Measurements from ENCODE around the gene SELENOM.
A peak's percentile ranks its signal among the peaks of the same experiment; 100 is the strongest.

SELENOM gene

DNA sequence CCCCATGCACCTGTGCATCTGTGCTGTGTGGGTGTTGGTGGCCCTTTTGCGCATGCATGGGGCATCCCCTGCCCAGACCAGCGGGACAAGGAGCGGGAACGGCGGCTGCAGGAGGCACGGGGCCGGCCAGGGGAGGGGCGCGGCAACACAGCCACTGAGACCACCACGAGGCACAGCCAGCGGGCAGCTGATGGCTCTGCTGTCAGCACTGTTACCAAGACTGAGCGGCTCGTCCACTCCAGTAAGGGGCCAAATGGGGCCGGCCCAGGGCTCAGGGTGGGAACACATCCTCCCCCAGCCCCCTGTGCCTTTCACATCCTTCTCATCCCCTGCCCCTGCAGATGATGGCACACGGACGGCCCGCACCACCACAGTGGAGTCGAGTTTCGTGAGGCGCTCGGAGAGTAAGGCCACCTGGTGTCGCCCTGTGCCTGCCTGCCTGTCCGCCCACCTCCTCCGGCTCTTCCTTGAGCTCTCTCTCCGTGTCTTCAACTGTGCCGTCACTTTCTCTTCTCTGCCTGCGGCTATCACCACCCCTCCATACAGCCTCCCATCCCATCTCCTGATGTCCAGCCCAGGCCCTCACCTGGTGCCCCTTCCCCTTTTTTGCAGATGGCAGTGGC, 10.6 kb downstream of the SELENOM start:
- DNase-seq: no peak
- in situ Hi-C loops (cut with HindIII; ENCODE audit: low pct_ligation_motif_present, low pct_unique_long_range_greater_than_20kb, low sequenced_read_pairs): no loop called here

DNA sequence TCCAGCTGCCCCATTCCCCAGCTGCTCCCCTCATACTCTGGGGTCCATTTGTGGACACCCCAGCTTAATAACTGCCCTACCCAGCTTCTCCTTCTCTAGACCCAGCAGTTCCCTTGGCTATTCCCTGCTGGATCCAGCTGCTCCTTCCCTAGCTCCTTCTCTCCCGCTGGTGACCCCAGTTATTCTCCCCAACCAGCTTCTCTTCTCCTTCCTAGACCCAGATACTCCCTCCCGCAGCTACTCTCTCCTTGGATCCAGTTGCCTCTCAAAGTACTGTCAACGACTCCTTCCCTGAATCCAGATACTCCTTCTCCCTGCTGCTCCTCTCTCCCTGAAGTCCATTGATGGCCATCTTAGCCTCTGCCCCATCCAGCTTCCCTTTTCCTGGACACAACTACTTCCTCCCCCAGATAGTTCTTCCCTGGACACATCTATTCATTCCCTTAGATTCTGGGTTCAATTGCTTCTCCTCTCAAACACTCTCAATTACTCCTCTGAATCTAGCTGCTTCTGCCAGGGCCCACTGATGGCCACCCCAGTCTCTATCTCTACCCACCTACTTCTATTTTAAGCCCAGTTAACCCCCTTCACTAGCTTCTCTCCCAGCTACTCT, 11.6 kb downstream of the SELENOM start:
- no peak for DNase-seq
- in situ Hi-C loops (cut with HindIII; ENCODE audit: low pct_ligation_motif_present, low pct_unique_long_range_greater_than_20kb, low sequenced_read_pairs): no loop called here

DNA sequence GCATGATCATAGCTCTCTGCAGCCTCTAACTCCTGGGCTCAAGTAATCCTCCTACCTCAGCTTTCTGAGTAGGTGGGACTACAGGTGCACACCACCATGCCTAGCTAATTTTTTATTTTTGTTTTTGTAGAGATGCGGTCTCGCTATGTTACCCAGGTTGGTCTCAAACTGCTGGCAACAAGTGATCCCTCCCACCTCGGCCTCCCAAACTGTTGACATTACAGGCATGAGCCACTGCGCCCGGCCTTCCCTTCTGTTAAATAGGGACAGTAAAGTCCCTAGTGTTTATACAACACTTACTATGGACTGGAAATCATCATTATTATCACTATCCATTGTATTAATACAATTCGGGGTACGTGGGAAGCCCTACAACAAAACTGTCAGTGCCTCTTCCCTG, 12.6 kb downstream of the SELENOM start:
- in situ Hi-C loops (cut with HindIII; ENCODE audit: low pct_ligation_motif_present, low pct_unique_long_range_greater_than_20kb, low sequenced_read_pairs): no loop called here
- no peak for DNase-seq

DNA sequence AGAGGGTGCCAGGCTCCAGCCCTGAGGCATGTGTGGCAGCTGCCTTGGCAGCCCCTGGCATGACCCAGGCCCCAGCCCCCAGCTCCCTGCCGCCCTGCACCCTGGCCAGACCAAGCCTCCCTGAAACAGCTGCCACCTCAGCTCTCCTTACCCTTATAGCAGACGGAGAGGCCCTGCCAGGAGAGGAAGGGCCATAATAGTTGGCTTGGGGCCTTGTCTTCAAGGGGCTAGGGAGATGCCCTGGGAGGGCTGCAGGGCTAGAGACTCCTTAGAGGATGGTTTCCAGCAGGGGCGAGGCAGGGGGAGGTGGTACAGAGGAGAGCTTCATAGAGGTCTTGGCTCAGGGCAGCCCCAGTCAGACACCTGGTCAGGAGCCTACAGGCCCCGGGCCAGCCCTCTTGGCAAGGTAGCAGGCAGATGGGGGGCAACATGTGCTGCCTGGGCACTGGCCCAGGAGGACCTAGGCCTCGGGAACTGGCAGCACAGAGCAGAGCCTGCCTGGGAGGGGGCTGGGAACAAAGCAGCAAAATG, 13.3 kb downstream of the SELENOM start:
- in situ Hi-C loops (cut with HindIII; ENCODE audit: low pct_ligation_motif_present, low pct_unique_long_range_greater_than_20kb, low sequenced_read_pairs): no loop called here
- DNase-seq: no peak

DNA sequence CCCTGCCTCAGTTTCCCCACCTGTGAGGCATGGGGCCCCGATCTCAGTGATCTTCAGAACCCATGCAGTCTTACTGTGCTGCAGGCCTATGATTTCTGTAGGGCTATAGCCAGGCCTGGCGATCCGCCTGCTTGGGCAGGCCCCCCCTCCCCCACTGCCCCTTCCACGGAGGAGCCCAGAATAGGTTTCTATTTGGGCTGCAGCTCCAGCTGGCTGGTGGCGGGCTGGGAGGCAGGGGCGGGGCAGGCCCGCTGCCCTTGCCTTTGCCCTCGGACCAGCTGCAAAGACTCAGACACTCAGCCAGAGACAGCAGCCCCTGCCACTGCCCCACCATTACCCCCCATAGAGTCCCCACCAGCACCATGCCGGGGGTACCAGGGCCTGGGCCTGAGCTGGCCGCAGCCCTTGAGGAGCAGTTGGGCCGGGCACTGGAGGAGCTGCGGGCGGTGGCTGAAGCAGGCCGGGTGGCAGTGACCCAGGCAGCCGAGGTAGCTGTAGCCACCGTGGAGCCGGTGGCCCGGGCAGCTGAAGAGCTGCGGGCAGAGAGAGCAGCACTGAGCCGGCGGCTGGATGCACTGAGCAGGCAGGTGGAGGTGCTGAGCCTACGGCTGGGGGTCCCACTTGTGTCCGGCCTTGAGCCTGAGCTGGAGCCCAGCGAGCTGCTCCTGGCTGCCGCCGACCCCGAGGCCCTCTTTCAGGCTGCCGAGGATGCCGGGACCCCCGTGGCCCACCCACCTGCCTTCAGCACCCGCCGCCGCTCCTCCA, 14.1 kb downstream of the SELENOM start:
- in situ Hi-C loops (cut with HindIII; ENCODE audit: low pct_ligation_motif_present, low pct_unique_long_range_greater_than_20kb, low sequenced_read_pairs): no loop called here
- DNase-seq: no peak

DNA sequence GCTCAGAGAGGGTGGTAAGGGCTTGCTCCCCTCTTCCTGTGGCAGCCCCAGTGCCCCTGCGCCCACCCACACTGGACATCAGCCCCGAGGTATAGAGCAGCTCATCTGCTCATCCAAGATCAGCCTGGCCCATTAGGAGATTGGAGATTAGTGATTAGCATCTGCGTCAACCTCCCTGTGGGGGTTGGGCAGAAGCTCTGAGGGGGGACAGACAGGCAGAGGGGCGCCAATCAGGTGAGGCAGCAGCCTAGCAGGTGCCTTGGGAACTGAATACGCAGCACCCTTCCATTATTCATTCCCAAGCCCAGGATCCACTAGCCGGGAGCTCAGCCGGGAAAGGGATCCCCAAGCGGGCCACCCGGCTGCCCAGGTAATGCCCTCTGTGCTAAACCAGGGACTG, 15.2 kb downstream of the SELENOM start:
- DNase-seq: no peak
- in situ Hi-C loops (cut with HindIII; ENCODE audit: low pct_ligation_motif_present, low pct_unique_long_range_greater_than_20kb, low sequenced_read_pairs): no loop called here

DNA sequence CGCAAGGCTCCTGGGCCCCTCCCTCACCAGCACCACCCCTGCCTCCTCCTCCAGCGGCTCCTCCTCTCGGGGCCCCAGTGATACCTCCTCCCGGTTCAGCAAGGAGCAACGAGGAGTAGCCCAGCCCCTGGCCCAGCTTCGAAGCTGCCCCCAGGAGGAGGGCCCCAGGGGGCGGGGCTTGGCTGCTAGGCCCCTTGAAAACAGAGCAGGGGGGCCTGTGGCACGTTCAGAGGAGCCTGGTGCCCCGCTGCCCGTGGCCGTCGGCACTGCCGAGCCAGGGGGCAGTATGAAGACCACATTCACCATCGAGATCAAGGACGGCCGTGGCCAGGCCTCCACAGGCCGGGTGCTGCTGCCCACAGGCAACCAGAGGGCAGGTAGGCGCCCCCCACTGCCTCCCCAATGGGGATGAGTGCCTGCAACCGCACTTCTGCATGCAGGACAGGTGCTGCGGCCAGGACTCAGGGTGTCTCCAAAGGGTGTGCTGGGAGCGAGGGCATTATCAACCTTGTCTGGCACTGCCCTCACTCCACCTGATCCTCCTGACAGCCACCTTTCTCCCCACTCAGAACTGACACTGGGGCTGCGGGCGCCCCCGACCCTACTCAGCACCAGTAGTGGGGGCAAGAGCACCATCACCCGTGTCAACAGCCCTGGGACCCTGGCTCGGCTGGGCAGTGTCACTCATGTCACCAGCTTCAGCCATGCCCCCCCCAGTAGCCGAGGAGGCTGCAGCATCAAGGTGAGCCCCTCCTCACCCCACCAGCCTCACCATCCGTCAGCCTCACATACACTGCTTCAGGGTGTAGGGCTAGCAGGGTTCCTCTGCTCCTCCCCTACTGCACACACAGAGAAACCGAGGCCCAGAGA, 16.0 kb downstream of the SELENOM start:
- DNase-seq: no peak
- in situ Hi-C loops (cut with HindIII; ENCODE audit: low pct_ligation_motif_present, low pct_unique_long_range_greater_than_20kb, low sequenced_read_pairs): no loop called here

DNA sequence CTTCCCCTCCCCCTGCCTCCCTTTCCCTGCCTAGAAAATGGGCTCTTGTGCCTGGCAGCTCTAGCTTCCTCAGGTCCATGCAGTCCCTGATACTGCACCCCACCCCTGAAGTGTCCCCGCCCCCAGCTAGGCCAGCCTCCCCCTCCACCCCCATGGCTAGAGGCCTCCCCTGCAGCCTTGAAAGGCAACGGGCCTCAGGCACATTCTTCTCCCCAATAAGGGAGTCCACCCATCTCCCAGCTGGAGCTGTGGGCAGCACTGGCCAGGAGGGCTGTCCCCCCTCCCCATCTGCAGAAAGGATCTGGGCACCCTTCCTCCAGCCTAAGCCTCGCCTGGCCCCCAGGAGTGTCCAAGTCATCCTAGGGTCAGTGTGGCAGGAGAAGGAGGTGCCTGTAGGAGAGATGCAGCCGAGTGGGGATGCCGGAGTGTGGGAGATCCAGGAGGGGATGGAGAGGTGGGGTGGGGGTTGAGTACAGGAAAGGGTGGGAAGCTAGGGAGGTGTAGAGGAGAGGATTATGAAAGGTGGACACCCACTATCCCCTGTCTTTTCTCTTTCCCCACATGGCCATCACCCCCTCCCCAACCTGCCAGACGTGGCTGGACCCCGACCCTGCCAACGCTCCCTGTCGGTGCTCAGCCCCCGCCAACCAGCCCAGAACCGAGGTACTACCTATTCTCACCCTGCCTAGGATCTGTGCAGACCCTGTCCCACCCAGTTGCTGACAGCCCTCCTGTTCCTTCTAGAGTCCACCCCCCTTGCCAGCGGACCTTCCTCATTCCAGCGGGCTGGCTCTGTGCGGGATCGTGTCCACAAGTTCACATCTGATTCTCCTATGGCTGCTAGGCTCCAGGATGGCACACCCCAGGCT, 16.9 kb downstream of the SELENOM start:
- in situ Hi-C loops (cut with HindIII; ENCODE audit: low pct_ligation_motif_present, low pct_unique_long_range_greater_than_20kb, low sequenced_read_pairs): no loop called here
- DNase-seq: no peak

DNA sequence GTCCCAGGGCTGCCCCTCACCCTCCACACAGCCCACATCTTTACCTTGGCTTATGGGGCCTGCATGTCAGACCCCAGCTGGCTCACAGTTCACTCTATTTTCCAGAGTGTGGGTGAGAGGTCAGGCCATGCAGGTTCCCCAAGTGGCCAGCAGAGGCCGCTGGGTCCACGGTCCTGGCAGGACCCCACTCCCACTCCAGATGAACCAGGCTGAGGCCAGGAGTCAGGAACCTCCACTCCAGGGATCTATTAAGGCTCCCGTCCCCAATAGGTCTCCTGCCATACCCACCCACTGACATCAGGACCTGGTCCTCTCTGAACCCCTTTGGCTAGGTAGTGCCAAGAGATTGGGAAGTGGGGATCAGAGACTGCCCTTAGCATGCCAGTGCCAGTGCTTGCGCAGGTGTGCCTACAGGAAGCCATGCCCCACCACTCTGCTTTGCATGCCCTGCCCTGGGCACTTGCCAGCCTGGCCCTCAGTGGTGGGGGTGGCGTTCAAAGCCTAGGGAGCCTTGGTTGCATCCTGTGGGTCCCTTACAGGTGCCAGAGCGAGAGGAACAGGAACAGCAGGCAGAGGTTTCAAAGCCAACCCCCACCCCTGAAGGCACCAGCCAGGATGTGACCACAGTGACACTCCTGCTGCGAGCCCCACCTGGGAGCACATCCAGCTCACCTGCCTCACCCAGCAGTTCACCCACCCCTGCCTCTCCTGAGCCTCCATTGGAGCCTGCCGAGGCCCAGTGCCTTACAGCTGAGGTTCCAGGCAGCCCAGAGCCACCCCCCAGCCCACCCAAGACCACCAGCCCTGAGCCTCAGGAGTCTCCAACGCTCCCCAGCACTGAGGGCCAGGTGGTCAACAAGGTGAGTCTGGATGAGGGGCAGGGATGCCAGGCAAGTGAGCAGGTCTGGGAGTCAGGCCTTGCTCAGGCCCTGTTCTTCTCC, 17.9 kb downstream of the SELENOM start:
- in situ Hi-C loops (cut with HindIII; ENCODE audit: low pct_ligation_motif_present, low pct_unique_long_range_greater_than_20kb, low sequenced_read_pairs): no loop called here
- DNase-seq: peak; percentile 19

DNA sequence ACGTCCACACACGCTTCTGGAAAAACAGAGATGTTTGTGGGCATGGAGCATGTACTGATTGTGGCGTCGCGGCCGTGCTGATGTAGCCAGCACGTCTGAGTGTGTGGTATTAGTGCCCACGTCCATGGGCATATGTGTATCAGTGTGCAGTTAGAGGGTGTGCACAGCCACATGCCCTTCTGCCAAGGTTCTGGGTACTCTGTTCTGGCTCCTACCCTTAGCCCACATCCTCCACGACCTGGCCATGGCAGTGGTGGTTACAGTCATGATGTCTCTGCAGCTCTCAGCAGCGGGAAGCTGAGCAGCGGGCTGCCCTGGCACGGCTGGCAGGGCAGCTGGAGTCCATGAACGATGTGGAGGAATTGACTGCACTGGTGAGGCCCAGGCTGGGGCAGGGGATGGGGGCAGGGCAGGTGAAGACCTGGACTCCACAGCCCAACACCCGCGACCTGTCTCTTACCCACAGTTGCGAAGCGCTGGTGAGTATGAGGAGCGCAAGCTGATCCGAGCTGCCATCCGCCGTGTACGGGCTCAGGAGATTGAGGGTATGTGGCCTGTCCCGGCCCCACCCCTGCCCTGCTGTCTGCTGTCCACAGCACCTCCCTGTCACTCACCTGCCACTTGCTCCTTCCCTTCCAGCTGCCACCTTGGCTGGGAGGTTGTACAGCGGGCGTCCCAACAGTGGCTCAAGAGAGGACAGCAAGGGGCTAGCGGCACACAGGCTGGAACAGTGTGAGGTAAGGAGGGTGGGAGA, 19.0 kb downstream of the SELENOM start:
- DNase-seq: no peak
- in situ Hi-C loops (cut with HindIII; ENCODE audit: low pct_ligation_motif_present, low pct_unique_long_range_greater_than_20kb, low sequenced_read_pairs): no loop called here

DNA sequence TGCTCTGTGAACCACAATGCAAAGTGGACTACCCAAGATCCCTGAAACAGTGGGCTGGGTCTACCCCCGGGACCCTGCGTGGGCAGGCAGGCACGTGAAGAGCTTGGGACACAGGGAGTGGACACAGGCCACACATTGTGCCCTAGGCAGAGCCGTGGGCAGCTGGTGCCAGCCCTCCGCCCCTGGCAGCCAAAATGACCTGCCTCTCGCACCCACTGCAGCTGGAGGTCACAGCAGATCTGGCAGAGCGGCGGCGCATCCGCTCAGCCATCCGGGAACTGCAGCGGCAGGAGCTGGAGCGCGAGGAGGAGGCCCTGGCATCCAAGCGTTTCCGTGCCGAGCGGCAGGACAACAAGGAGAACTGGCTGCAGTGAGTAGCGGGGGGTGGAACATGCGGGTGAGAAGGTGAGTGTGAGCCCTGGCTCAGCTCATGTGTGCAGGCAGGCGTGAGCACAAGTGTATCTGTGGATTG, 19.6 kb downstream of the SELENOM start:
- no peak for DNase-seq
- in situ Hi-C loops (cut with HindIII; ENCODE audit: low pct_ligation_motif_present, low pct_unique_long_range_greater_than_20kb, low sequenced_read_pairs): no loop called here

DNA sequence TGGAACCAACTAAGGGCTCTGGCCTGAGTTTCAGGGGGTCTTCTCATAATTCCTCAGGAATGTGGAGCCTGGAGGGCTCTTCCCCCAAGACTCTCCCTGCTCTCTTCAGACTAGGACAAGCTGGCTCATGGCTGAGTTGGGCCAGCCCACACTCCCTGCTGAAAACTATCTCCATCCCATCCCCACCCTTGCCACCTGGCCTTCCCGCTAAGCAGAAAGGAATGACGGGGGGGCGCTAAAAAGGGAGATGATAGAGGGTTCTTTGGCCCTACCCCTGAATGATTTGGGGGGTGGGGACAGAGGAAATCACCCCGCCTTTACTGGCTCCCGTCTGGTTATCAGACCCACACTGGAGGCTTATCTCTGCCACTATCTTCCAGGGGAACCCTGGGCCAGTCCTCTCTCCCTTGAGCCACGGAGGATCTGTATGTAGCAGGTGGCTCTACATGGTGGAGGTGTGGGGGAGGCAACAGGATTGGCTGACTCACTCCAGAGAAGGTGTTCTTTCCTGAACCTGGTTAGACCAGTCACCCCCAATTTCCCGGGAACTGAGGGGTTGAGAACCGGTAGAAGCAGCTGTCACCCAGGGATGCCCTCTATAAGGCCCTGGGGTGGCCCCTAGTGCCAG, 20.6 kb downstream of the SELENOM start:
- in situ Hi-C loops (cut with HindIII; ENCODE audit: low pct_ligation_motif_present, low pct_unique_long_range_greater_than_20kb, low sequenced_read_pairs): no loop called here
- no peak for DNase-seq

DNA sequence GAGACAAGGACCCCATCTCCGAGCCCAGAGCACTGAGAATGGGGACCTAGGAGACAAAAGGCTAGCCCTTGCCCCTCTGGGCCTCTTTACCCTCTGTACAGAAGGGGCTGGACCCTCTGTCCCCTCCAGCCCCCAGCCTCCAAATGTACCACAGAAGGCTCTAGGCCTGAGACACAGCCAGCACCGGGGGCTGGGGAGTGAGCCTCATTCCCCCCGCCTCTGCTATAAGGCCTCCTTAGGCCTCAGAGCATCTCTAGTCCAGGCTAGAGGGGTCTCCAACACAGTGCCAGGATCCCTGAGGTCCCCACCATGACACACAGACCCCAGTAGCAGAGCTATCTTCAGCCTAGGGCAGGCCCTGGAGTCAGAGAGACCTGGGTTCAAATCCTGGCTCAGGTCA, 21.4 kb downstream of the SELENOM start:
- in situ Hi-C loops (cut with HindIII; ENCODE audit: low pct_ligation_motif_present, low pct_unique_long_range_greater_than_20kb, low sequenced_read_pairs): no loop called here

DNA sequence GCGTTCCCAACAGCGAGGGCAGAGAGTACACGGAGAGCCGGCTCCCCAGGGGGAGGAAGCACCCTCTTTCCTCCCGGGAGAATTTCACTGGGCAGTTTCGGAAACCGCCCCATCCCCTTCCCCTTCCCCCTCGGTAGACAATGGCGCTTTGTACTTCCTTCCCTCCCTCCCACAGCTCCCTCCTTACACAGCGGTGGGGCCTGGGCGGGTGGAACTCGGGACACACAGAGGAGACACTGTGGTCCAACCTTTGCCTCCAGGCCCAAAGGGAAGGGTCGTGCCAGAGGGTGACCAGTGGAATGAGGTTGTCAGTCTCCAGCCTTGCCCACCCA, 21.9 kb downstream of the SELENOM start:
- DNase-seq: no peak
- in situ Hi-C loops (cut with HindIII; ENCODE audit: low pct_ligation_motif_present, low pct_unique_long_range_greater_than_20kb, low sequenced_read_pairs): no loop called here

More for the DNA sequence above, 21.4 kb downstream of the SELENOM start:
- DNase-seq: no peak

DNA sequence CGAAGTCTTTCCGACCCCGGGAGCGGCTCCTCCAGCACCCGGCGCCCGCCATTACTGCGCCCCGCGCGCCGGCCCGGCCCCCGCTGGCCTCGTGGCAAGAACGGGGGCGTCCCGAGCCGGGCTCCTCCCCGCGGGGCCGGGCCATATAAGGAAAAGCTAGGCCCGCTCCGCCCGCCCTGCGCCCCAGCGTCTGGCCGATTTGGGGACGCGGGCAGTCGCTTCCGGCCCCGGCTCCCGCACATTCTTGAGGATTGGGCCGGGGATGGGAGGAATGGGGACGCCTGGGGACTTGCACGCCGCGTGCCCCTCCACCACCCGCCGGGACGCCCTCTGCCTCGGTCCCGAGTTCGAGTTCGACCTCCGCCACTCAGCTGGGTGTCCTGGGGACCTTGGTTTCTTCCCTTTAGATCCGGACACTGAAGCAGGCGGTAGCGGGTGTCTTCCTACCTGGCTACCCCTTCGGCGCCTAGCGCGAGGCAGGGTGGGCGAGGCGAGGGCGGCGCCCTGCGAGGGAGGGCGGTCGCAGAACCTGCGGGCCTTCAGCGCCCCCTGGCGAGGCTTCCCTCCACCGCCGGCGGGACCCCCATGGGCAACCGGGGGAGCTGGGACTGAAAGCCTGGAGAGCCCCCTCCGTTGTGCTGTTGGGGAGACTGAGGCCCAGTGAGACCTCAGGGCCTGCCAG, 22.4 kb downstream of the SELENOM start:
- DNase-seq: no peak
- in situ Hi-C loops (cut with HindIII; ENCODE audit: low pct_ligation_motif_present, low pct_unique_long_range_greater_than_20kb, low sequenced_read_pairs): no loop called here

All from ACHN (cell line).